Erythroblast (primary cell): ENCODE results near the gene DIAPH2.

Experiments used
- GATA1 ChIP-seq: IDR thresholded peaks from 2 replicates; pipeline ENCODE4 v1.6.1; 2011; ENCODE audit warnings: low read depth, mild to moderate bottlenecking, control low read depth, low read length, moderate library complexity
- POLR2A ChIP-seq: IDR thresholded peaks from 2 replicates; pipeline ENCODE4 v1.6.1; 2011; ENCODE audit warnings: mild to moderate bottlenecking, low read length

- no peak for TF ChIP-seq POLR2A
- TF ChIP-seq GATA1 = no peak
Measured at GRCh38 chrX:97397371-97397770, 712.7 kb downstream of the DIAPH2 start.
